ENCODE measurements around the gene CADPS. TPM values are rescaled to one million over a fixed set of nuclear protein-coding genes. Genes with fewer than 3 reads are reported as not detected.

The CADPS gene
- total RNA-seq, 3 donors from 2014 or later (not counting 1 experiment from before 2014, with no cell fraction given) = not detected

DNA sequence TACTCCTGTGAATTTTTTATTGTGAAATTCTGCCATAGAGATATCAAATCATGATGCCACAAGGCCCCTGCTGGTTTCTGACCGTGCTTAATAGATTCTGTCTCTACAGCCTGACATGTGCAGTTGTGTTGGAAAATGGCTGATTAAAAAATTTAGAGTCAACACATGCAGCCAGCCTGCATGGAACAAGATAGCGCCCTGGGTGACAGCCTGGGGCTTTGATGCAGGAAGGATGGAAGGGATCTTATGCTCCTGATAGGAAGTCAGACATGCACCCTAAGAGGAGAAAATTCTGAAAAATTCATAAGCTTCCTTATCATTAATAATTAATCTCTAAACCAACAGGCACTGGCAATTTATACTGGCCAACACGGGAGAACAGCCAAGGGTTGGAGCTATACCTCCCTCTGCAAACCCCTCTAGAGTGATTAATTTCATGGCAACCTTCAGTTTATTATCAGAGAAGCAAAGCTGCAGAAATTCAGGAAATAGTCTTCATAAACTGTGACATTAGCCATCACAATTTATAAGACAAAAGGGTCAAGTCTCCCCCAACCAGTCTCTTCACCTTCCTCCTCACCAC is 198.4 kb downstream of the CADPS start:
- Histone ChIP-seq H3K36me3 (ENCODE audit: control insufficient read depth, insufficient read depth, low read length) (no peaks in the 10 kb centered on the region), H3K4me3 (ENCODE audit: low read length) (no peak overlapping the region), H3K27ac (ENCODE audit: low read length) (no peak overlapping the region), H3K27me3 (ENCODE audit: control insufficient read depth, insufficient read depth, low read length) (no peaks in the 10 kb centered on the region), H3K9me3 (ENCODE audit: control insufficient read depth, insufficient read depth, low read length) (no peaks in the 10 kb centered on the region), H3K4me1 (ENCODE audit: control insufficient read depth, insufficient read depth, low read length) (no peaks in the 10 kb centered on the region)
- no peak overlapping the region for H3K27ac Mint-ChIP-seq
- 84% methylated on average over 3 of the region's 3 CpGs for WGBS (ENCODE audit: insufficient coverage)
- no peaks in the 10 kb centered on the region for H3K4me1 Mint-ChIP-seq
- ATAC-seq (no peak), DNase-seq (no peak)
- no peaks in the 10 kb centered on the region for H3K36me3 Mint-ChIP-seq
- TF ChIP-seq, protein P1, sequence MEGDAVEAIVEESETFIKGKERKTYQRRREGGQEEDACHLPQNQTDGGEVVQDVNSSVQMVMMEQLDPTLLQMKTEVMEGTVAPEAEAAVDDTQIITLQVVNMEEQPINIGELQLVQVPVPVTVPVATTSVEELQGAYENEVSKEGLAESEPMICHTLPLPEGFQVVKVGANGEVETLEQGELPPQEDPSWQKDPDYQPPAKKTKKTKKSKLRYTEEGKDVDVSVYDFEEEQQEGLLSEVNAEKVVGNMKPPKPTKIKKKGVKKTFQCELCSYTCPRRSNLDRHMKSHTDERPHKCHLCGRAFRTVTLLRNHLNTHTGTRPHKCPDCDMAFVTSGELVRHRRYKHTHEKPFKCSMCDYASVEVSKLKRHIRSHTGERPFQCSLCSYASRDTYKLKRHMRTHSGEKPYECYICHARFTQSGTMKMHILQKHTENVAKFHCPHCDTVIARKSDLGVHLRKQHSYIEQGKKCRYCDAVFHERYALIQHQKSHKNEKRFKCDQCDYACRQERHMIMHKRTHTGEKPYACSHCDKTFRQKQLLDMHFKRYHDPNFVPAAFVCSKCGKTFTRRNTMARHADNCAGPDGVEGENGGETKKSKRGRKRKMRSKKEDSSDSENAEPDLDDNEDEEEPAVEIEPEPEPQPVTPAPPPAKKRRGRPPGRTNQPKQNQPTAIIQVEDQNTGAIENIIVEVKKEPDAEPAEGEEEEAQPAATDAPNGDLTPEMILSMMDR (IDR thresholded peaks at IDR 0.05) = no peak
- H3K4me3 Mint-ChIP-seq = no peak overlapping the region
- intact Hi-C loops (cut with micrococcal nuclease) = no loop called here
- H3K9me3 Mint-ChIP-seq = peaks cover 3 to 4% of the 10 kb centered on the region in 2 donors
- no peaks in the 10 kb centered on the region for H3K27me3 Mint-ChIP-seq (ENCODE audit: low read depth in 2 of 2)

DNA sequence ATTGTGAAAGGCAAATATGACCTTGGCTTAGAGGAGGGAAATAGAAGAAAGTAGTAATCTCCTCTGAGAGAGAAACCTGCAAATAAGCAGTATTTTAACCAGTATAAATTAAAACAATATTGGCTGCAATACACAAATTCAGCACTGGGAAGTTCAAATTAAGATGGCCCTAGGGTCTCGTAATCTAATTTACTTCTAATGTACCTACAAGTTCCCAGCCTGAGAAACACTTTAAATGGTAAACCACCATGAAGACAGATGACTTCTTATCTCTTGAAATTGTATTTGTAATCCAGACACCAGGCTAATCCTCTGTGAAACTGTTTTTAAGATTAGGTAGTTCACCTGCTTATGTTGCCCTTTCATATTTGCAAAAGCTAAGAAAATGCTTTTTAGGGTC is 199.7 kb downstream of the CADPS start:
- no peaks in the 10 kb centered on the region for H3K27me3 Mint-ChIP-seq (ENCODE audit: low read depth in 2 of 2)
- ATAC-seq (no peak), DNase-seq (no peak)
- H3K36me3 Mint-ChIP-seq = no peaks in the 10 kb centered on the region
- TF ChIP-seq, protein P1 (IDR thresholded peaks at IDR 0.05) = no peak
- no peak overlapping the region for H3K4me3 Mint-ChIP-seq
- Histone ChIP-seq H3K4me3 (ENCODE audit: low read length) (no peak overlapping the region), H3K27ac (ENCODE audit: low read length) (no peak overlapping the region), H3K36me3 (ENCODE audit: control insufficient read depth, insufficient read depth, low read length) (no peaks in the 10 kb centered on the region), H3K27me3 (ENCODE audit: control insufficient read depth, insufficient read depth, low read length) (no peaks in the 10 kb centered on the region), H3K9me3 (ENCODE audit: control insufficient read depth, insufficient read depth, low read length) (no peaks in the 10 kb centered on the region), H3K4me1 (ENCODE audit: control insufficient read depth, insufficient read depth, low read length) (no peaks in the 10 kb centered on the region)
- intact Hi-C loops (cut with micrococcal nuclease) = no loop called here
- no peak overlapping the region for H3K27ac Mint-ChIP-seq
- H3K4me1 Mint-ChIP-seq = no peaks in the 10 kb centered on the region
- 79% methylated on average over 1 of the region's 1 CpG for WGBS (ENCODE audit: insufficient coverage)
- H3K9me3 Mint-ChIP-seq = peaks cover 3% of the 10 kb centered on the region in 2 donors

DNA sequence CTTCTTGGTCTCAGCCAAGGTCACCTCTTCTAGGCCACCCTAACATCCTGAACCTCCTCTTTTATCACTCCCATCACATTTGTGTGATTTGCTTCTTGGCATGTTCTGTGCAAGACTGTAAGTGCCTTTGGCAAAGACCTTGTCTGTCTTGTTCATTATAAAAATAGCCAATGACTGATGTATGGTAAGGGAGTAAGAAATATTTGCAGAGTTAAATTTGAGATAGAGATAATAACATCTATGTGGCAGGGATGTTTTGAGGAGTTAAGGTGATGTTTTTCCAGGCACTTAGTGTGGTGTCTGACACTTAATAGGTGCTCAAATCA is 202.3 kb downstream of the CADPS start:
- DNase-seq (no peak), ATAC-seq (no peak)
- TF ChIP-seq, protein P1 (IDR thresholded peaks at IDR 0.05) = no peak
- intact Hi-C loops (cut with micrococcal nuclease) = no loop called here
- Histone ChIP-seq H3K9me3 (ENCODE audit: control insufficient read depth, insufficient read depth, low read length) (no peaks in the 10 kb centered on the region), H3K27ac (ENCODE audit: low read length) (no peak overlapping the region), H3K27me3 (ENCODE audit: control insufficient read depth, insufficient read depth, low read length) (no peaks in the 10 kb centered on the region), H3K36me3 (ENCODE audit: control insufficient read depth, insufficient read depth, low read length) (no peaks in the 10 kb centered on the region), H3K4me3 (ENCODE audit: low read length) (no peak overlapping the region), H3K4me1 (ENCODE audit: control insufficient read depth, insufficient read depth, low read length) (no peaks in the 10 kb centered on the region)
- no peak overlapping the region for H3K4me3 Mint-ChIP-seq
- peaks cover 2% of the 10 kb centered on the region in 2 donors for H3K9me3 Mint-ChIP-seq
- no peaks in the 10 kb centered on the region for H3K36me3 Mint-ChIP-seq
- no peaks in the 10 kb centered on the region for H3K4me1 Mint-ChIP-seq
- no peaks in the 10 kb centered on the region for H3K27me3 Mint-ChIP-seq (ENCODE audit: low read depth in 2 of 2)
- no peak overlapping the region for H3K27ac Mint-ChIP-seq

DNA sequence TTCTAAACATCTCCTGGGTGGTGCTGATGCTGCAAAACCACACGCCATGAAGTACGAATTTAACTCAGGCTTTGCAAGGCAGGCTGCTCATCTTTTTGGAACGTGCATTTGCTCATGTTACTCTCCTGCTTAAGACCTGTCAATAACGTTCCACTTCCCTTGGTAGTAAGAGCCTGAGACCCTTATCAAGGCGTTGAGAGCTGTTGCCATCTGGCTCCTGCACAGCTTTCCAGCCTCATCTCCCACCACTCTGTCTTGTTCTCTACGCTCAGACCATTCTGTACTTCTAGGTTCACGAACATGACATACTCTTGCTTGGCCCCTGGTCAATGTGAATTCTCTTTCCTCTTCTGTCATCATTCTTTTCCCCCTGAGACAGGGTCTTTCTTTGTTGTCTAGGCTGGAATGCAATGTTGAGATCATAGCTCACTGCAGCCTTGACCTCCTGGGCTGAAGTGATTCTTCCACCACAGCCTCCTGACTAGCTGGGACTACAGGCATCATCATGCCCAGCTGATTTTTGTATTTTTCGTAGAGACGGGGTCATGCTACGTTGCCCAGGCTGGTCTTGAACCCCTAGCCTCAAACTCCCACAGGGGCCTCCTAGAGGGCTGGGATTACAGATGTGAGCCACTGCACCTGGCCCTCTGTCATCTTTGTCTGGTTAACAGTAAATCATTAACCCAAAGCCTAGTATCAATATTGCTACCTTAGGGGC is 202.8 kb downstream of the CADPS start:
- no peaks in the 10 kb centered on the region for H3K36me3 Mint-ChIP-seq
- H3K27me3 Mint-ChIP-seq (ENCODE audit: low read depth in 2 of 2) = no peaks in the 10 kb centered on the region

More for the DNA sequence above, 202.8 kb downstream of the CADPS start:
- Histone ChIP-seq H3K27me3 (ENCODE audit: control insufficient read depth, insufficient read depth, low read length) (no peaks in the 10 kb centered on the region), H3K4me1 (ENCODE audit: control insufficient read depth, insufficient read depth, low read length) (no peaks in the 10 kb centered on the region), H3K9me3 (ENCODE audit: control insufficient read depth, insufficient read depth, low read length) (no peaks in the 10 kb centered on the region), H3K36me3 (ENCODE audit: control insufficient read depth, insufficient read depth, low read length) (no peaks in the 10 kb centered on the region), H3K27ac (ENCODE audit: low read length) (no peak overlapping the region), H3K4me3 (ENCODE audit: low read length) (no peak overlapping the region)
- no peak for ATAC-seq
- H3K27ac Mint-ChIP-seq = no peak overlapping the region
- peaks cover 2% of the 10 kb centered on the region in 2 donors for H3K9me3 Mint-ChIP-seq
- intact Hi-C loops (cut with micrococcal nuclease) = no loop called here
- no peaks in the 10 kb centered on the region for H3K4me1 Mint-ChIP-seq
- no peak overlapping the region for H3K4me3 Mint-ChIP-seq
- DNase-seq = no peak
- TF ChIP-seq, protein P1 (IDR thresholded peaks at IDR 0.05) = no peak
- 66% methylated on average over 10 of the region's 10 CpGs for WGBS (ENCODE audit: insufficient coverage)

All from natural killer cell (primary cell).